Measurements from ENCODE around the gene CFAP77. TPM values are rescaled to one million over a fixed set of nuclear protein-coding genes. Genes with fewer than 3 reads are reported as not detected.

Gene CFAP77
- total and polyA plus RNA-seq, 10 of the 15 experiments (the other 5 are each of a cell fraction or from before 2014, with no cell fraction given): 0.33 TPM; not detected in 9

- TF ChIP-seq NFXL1 (IDR thresholded peaks at IDR 0.05; ENCODE audit: borderline replicate concordance) (no peak), TBL1XR1 (IDR thresholded peaks at IDR 0.05; ENCODE audit: low read depth, low read length) (no peak), ZNF622 (IDR thresholded peaks at IDR 0.05) (no peak), PML (IDR thresholded peaks at IDR 0.05; ENCODE audit: low read length) (no peak)
Observed at GRCh38 chr9:132504488-132504887, 94.5 kb downstream of the CFAP77 start (continued).

GRCh38 chr9:132505991-132506655 is 96.1 kb downstream of the CFAP77 start:
- Histone ChIP-seq H3K4me1 (ENCODE audit: control insufficient read depth, insufficient read depth, low read length) (no peaks in the 10 kb centered on the region), H4K20me1 (ENCODE audit: control insufficient read depth, insufficient read depth) (no peaks in the 10 kb centered on the region), H3K4me3 (no peak overlapping the region), H3K27me3 (replicated peaks in 1 of 2; ENCODE audit: control insufficient read depth in 2 of 2, insufficient read depth in 2 of 2, low read length in 1 of 2) (peaks cover 0 to 3% of the 10 kb centered on the region in 2 experiments; a peak in 2 of 4 replicates), H3K27ac (ENCODE audit: control insufficient read depth, insufficient read depth) (no peak overlapping the region), H2AFZ (ENCODE audit: control insufficient read depth, low read depth, low read length) (no peak overlapping the region), H3K9me3 (replicated peaks; ENCODE audit: control insufficient read depth, insufficient read depth, low read length) (no peaks in the 10 kb centered on the region), H3K9ac (ENCODE audit: control insufficient read depth, insufficient read depth, low read length) (no peak overlapping the region), H3K36me3 (ENCODE audit: control insufficient read depth in 2 of 2, insufficient read depth in 2 of 2, low read length in 1 of 2) (no peaks in the 10 kb centered on the region), H3K79me2 (ENCODE audit: control insufficient read depth, insufficient read depth, low read length) (no peaks in the 10 kb centered on the region), H3K4me2 (ENCODE audit: control insufficient read depth, insufficient read depth) (no peak overlapping the region)
- no TSS peak for BruUV-seq (replicated peaks)
- ChIA-PET SMC1A (ENCODE audit: uncharacterized antibody, unreplicated experiment) (interaction anchor here (1.0 to 1.6 kb wide), 2 partner anchors 31 to 94 kb away, joined by 3 to 4 read pairs; no protein-coding TSS in a partner anchor), CTCF (interaction anchor here (1.4 kb wide), 1 partner anchor 17 kb away, joined by 5 read pairs; no protein-coding TSS in a partner anchor), RAD21 (ENCODE audit: unreplicated experiment) (no interaction called here), POLR2A (no interaction called here)
- intact Hi-C loops (cut with micrococcal nuclease; ENCODE audit: unreplicated experiment): loop anchor here (2.0 to 10.0 kb wide), 3 partner anchors 69 to 399 kb away; partner anchors contain the start of gene CFAP77
- TF ChIP-seq POLR2AphosphoS5 (IDR thresholded peaks at IDR 0.05; ENCODE audit: low read length): no peak
- no peak for TF ChIP-seq ZNF217 (IDR thresholded peaks at IDR 0.05)
- TF ChIP-seq NR2F1 (conservative IDR thresholded peaks at IDR 0.05): no peak
- TF ChIP-seq RUNX3 (IDR thresholded peaks at IDR 0.05; ENCODE audit: low read length): no peak
- TF ChIP-seq KLF5 (IDR thresholded peaks at IDR 0.05; ENCODE audit: partially characterized antibody): no peak
- no peak for TF ChIP-seq EP300 (IDR thresholded peaks at IDR 0.05; ENCODE audit: borderline replicate concordance in 1 of 2, control insufficient read depth in 1 of 2, low read depth in 2 of 2, low read length in 2 of 2)
- no peak for TF ChIP-seq MAX (IDR thresholded peaks at IDR 0.05; ENCODE audit: low read depth, low read length)
- TF ChIP-seq TCF12 (IDR thresholded peaks at IDR 0.05; ENCODE audit: low read depth, low read length): no peak
- no peak for TF ChIP-seq ZNF687 (IDR thresholded peaks at IDR 0.05)
- TF ChIP-seq BCL3 (IDR thresholded peaks at IDR 0.05; ENCODE audit: borderline replicate concordance, insufficient read depth, low read depth, low read length, poor library complexity, severe bottlenecking): no peak
- FAIRE-seq (no peak), DNase-seq (ENCODE audit: low read depth, low spot score) (no peak), ATAC-seq (no peak)
- in situ Hi-C loops (cut with MboI): loop anchor here (5.0 kb wide), 1 partner anchor 291 kb away; no protein-coding TSS in a partner anchor
- 37% methylated on average over 17 of the region's 17 CpGs for WGBS (ENCODE audit: insufficient coverage, insufficient replicate concordance, low lambda C conversion rate, missing lambda C conversion rate)
